Dermis blood vessel endothelial cell (primary cell): Measurements from ENCODE around the gene FAM114A1. TPM values are rescaled to one million over a fixed set of nuclear protein-coding genes. Genes with fewer than 3 reads are reported as not detected.
"Not testable (repeated sequence)": the region's sequence is repeated elsewhere in the genome, so short reads cannot be mapped to it uniquely, and the experiment has no call there.

Experiments
- DNase-seq: peaks from one replicate; pipeline ENCODE4 v3.0.0; 2010
- total RNA-seq: library from RNA; depleted of rRNA; stranded (reverse); fragments of >200 nt; gene quantifications from 2 replicates; pipeline ENCODE4 v1.2.3, GENCODE V29; 2014

The FAM114A1 gene
- total RNA-seq, 1 donor from 2014 or later, result 167 TPM

DNA sequence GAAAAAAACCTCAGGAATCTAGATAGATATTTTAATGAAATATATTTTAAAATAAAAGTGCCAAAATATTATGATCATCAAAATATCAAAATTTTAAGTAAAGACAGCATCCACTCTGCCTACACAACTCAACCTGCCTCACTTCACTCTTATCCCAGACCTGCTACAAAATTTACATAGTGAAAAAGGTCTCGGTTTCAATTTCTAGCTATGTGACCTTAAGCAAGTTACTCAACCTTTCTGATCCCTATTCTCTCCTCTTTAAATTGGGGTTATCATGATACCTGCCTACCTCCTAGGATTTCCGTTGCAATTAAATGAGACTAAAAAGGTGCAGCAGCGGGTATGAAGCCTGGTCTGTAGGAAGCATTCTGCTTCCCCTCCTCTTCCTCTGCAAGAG, 72.9 kb downstream of the FAM114A1 start:
- no peak for DNase-seq

DNA sequence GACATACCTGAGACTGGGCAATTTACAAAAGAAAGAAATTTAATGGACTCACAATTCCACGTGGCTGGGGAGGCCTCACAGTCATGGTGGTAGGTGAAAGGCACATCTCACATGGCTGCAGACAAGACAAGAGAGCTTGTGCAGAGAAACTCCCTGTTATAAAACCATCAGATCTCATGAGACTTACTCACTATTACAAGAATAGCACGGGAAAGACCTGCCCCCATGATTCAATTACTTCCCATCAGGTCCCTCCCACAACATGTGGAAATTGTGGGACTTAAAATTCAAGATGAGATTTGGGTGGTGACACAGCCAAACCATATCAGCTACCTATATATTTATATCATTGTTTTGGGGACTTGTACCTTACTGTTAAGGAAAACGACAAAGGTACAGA, 74.3 kb downstream of the FAM114A1 start:
- not testable (repeated sequence) for DNase-seq

DNA sequence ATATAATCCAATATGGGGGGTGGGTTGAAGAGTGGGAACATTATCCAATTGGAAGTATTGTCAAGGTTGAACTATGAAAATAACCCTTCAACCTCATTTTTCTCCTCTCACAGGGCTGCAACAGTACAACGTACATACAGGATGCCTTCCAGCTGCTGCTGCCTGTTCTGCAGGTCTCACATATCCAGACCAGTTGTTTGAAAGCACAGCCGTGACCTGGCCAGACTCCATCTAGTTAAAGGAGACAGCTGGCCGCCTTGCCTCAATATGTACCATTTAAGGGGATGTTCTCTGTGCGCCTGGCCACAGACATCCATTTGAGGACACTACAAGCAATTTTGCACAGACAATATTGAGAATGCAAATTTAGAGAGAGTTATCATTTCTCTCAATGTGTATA, 75.7 kb downstream of the FAM114A1 start:
- no peak for DNase-seq

DNA sequence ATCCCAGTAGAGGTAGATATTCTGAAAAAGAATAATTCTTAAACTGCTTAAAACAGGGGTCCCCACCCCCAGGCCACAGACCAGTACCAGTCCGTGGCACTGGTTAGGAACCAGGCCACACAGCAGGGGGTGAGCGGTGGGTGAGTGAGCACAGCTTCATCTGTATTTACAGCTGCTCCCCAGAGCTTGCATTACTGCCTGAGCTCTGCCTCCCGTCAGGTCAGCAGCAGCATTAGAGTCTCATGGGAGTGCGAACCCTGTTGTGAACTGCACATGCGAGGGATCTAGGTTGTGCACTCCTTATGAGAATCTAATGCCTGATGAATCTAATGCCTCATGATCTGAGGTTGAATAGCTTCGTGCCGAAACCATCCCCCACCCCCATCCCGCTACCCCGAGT, 76.8 kb downstream of the FAM114A1 start:
- no peak for DNase-seq

DNA sequence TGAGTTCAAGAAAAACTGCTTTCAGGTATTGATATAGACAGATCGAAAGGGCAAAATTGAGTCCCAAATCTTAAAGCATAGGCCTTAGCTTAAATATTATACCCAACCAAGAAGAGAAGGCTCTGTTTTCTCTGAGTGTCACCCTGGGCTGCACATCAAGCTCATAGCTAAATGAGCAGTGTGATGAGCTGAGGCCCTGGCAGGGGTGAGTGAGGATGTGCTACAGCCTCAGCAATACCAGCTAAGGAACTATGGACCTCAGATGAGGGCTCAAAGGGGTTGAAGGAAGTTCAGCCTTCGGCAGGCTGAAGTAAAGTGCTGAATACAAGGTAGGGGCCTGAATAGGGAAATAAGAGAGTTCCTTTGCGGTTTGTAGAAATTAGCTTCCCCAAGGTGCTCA, 79.3 kb downstream of the FAM114A1 start:
- DNase-seq, result no peak

DNA sequence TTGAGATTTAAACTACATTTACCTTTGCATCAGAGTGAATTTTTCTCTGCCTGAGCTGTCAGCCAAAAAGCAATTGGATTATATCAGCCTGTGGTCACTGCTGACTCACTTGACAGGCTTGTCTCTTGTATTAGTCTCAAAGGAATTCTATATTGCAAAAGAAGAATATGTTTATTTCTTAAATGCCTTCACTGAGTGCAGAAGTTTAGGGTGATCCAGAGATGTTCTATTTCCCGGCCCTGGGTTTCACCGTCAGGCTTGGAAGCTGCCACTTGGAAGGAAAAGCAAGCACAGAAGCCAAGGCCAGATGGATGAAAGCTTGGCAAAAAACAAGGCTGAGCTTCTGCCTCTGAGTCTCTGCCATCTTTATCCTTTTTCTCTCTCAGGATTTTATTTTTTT, 80.9 kb downstream of the FAM114A1 start:
- DNase-seq, result peak; percentile 17

DNA sequence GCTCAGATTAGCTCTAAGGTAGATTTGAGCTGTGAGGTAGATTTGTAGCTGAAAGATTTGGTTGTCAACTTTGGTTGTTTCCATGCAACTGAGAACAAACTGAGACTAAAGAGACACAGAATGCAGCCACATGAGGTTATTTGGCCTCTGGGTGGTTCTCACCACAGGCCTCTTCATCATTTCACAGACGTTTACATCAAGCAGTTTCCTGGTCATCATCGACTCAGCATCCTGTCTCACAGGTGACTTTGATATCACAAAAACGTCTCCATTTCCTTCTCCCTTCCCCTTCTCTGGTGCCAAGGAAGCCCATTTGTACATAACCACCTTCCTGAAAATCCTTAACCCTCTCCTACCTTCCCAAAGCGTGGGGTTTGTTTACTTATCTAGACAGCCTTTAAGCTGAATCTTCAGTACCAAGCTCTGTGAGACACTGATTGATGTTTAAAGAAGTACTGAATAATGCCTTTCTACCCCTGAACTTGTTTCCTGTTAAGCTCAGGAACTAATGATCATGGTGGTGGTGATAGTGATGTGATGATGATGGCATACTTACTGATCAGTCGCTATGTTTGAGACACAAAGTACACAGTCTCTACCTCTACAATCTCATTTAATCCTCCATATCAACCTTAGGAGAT, 81.9 kb downstream of the FAM114A1 start:
- DNase-seq, result peak; percentile 10

DNA sequence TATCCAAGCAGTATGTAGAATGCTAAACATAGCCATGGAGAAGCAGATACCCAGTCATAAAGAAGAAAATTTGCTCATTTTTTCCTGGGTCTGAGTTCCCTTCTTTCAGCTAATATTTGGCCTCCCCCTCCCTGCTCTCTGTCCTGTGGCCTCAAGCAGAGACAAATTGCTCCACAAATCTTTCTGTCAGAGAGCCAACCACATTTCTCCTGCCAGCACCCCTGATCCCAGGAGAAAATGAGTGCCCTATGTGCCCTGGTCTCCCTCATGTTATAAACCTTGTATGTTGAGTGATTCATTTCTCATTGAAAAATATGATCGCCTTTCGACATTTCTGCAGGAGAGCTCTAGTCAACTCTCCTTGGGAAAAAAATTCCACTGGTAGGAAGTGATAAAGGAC, 82.6 kb downstream of the FAM114A1 start:
- DNase-seq, result no peak

DNA sequence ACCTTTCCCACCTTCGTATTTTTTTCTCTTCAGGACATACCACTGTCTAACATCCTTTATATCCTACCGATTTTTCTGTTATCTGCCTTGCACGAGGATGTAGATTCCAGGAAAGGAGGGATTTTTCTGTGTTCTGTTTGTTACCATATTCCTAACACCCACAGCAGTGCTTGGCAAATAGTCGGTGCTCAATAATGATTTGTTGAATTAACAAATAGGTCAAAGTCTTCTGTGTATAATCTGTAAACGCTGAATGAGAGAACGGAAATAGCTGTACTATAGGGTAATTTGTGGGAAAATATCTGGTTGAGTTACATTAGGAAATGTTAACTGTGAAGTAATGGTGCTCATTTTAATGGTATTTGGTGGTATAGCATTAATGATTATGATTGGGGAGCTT, 83.1 kb downstream of the FAM114A1 start:
- DNase-seq, result no peak

DNA sequence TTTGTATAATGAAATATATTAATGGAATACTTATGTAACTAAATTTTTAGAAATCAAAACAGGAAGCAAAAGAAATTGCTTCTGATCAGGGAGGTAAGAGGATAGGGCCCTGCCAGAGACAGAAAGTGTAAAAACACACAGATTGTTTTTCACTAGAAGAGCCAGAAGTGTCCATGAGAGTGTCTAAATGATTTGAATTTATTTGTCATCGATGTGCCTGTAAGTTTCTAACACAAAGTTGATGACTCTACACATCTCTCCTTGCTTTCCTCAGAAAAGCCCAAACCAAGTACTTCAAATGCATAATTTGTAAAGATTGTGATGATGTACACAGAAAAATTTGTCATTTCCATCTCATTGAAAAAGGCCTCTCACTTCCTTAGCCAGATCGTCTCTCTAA, 84.0 kb downstream of the FAM114A1 start:
- DNase-seq, result no peak

DNA sequence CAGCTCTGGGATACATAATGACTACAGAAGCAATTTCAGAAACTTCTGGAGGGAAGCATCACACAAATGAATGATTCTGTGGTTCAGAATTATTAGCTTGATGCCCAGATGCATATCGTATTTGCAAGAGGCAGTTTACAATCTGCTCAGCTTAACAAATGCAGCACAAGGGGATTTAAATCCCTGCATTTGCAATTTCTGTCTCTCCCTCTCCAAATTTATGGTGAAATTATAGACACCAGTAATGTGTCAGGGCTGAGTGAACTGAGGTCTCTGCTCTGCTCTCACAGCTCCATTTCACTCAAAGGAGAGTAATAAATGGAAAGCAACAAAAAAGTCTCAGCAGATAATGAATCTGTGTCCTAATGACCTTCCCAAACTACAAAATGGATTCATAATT, 84.4 kb downstream of the FAM114A1 start:
- DNase-seq, result no peak

DNA sequence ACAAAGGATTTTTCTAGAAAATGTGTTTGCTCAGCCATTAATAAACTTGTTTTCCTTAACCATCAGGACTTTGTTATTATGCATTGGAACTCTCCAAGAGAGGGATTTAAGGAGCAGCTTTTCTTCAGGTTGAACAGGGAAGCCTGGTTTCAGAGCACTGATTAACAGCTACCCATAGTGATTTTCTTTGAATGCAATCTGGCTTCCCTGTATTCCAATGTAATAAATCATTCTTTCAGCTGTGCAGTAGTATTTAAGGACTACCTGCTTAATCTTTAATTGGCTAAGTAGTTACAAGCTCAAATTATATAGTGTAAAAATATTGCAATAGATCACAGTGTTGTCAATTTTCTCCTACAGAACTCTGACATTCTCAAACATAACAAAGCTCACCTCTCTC, 87.1 kb downstream of the FAM114A1 start:
- DNase-seq, result no peak

DNA sequence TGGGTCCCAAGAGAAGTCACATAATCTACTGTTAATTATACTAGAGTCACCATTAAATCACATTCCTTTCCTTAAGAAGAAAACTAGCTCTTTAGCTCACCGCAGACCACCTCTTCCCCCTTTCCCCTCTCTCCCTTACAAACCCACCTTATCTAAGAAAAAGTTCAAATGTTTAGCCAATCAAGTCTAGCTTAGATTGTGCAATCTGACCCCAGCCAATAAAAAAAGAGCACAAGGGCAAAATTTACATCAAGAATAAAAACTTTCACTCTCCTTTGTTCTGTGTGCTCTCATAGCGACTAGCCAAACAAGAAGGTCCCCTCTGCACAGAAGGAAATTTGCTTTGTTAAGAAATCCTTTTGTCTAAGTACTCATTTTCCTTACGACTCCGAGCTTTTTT, 88.4 kb downstream of the FAM114A1 start:
- DNase-seq, result no peak

DNA sequence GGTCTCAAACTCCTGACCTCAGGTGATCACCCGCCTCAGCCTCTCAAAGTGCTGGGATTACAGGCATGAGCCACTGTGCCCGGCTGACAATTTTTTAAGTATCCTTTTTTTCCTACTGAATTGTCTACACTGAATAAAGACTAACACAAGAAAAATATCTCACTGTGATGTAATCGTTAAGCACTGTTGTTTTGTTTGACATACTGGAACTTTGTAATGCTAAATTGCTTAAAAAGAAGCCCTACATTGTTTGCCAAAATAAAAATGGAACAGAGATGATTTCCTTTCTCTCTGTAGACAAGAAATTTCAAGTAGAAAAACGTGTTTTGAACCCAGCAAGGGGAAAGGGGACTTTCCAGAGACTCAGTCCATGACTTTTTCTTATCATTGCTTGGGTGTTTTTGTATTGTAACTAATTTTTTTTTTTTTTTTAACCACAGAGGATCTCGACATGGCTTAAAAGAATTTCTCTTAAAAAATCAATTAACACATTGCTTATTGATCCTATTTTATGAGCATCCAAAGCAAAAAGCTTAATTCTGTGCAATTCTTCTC, 89.7 kb downstream of the FAM114A1 start:
- no peak for DNase-seq

DNA sequence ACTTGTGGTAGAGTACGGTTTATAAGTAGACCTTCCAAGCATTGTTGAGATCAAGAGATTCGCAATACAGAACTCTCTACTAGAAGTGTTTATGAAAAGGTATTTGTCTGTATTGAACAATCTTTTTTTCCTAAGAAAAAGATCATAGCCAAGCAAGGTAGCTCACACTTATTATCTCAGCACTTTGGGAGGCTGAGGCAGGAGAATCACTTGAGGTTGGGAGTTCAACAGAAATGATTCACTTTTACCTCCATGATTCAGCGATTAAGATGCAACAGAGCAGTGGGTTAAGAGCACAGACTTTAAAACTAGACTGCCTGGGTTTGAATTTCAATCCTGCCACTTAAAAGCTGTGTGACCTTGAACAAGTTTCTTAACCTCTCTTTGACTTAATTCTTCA, 90.3 kb downstream of the FAM114A1 start:
- no peak for DNase-seq

DNA sequence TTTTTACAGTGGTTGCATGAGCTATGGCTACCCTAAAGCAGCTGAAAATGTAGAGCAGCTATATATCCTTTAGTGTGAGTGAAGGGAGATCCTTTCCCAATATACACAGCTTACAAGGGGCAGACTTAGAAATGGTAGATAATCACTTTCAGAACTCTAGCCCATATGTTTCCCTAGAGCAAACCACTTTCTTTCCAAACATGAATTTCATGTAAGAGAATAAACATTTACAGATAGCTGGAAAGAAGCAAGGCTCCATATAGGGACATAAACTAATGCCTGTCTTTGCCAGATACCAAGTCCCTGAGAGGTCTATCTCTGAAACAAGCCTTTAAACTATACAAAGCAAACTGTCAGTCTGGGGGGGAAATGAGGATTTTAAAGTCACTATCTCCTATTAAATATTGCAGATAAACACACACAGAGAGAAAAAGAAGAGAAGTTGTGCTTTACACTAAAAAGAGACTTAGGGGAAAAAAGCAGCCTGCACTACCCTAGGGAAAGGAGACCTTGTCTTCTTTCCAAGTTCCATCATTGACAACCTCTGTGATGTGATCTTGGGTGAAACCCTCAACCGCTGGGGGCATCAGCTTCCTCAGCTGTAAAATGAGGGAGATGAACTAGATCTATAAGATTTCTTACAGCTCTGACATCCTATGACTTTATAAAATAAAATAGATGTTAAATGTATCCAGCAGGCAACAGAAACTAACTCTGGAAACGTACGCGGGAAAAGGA, 91.0 kb downstream of the FAM114A1 start:
- no peak for DNase-seq

DNA sequence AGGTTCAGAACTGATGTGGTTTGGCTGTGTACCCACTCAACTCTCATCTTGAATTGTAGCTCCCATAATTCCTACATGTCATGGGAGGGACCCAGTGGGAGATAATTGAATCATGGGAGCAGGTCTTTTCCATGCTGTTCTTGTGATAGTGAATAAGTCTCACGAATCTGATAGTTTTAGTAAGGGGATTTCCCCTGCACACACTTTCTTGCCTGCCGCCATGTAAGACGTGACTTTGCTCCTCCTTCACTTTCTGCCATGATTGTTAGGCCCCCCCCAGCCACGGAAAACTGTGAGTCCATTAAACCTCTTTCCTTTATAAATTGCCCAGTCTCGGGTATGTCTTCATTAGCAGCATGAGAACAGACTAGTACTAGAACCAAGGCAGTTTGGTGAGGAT, 91.6 kb downstream of the FAM114A1 start:
- DNase-seq, result not testable (repeated sequence)

DNA sequence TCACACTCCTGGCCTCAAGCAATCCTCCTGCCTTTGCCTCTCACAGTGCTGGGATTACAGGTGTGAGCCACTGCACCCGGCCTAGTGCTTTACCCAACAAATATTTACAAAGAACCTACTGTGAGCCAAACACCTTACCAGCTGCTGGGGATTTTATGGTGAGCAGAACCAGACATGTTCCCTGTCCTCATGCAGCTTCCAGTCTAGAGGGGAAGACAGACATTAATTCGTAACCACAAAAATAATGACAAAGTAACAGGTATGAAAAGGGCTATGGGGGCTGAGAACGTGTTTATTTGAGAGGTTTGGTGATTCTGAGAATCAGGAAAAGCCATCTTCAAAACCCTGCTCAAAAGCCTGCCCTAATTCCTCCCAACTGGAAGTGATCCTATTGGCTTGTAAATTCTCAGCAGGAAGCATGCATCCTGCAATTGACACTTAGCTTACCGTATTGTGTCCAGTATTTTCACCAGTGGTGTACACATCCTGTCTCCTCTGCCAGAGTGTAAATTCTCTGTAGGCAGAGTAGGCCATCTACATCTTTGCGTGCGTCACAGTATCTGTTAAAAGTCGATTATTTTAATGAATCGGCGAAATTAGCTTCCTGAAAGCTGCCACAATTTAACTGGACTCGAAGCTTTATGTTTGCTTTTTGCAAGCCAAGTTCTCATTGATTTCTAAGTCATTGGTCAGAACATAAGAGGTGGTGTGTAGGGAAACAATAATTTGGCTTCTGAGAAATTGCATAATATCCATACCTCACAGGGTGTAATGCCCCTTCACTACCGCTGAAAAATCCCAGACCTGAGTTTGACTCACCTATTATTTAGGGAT, 97.6 kb downstream of the FAM114A1 start:
- DNase-seq, result peak; percentile 14

DNA sequence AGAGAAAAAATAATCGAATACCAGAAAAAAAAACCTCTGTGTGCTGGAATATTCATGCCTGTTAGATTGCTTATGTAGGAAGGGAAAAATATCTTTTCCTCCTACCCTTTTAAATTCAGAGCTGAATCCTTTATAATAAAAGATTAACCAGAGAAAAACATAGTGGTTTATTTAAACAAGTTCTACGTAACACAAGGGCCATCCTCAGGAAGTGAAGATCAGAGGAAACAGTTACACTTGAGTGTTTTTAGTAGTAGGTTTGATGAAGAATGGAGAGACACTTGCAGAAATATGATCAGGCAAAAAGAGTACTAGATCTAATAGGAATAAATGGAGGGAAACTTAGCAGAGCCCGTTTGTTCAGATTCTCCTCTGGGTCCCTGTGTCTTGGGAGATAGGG, 98.3 kb downstream of the FAM114A1 start:
- no peak for DNase-seq

DNA sequence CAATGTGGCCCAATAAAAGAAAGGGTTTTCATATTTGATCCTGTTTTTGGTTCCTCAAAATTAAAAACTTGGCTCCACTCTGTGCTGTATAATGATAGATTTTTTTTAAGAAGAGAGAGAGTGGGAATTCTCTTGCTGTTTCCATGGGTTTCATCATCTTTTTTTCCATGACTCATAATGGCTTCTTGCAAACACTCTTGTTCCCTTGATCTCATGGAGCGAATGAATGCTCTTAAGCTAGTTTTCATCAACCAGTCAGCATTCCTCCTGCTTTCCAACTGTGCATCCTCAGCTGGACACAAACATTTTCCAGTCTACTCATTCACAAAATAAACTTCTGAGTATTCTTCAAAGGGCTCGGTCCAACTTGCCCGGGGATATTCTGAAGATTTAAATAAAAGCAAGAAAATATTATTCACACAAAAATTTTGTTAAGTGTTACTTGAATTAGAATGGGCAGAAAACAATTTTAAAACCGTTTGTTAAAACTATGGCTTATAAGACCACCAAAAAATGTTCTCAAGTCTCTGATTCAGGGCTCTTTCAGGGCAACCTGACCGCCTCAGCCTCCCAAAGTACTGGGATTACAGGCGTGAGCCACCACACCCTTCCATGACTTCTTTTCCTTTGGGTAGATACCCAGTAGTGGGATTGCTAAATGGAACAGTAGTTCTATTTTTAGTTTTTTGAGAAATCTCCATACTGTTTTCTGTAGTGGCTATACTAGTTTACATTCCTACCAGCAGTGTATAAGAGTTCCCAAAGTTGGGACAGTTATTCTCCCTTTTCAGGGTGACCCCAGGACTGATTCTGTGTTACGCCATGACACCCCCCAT, 99.9 kb downstream of the FAM114A1 start:
- DNase-seq, result peak; percentile 34

DNA sequence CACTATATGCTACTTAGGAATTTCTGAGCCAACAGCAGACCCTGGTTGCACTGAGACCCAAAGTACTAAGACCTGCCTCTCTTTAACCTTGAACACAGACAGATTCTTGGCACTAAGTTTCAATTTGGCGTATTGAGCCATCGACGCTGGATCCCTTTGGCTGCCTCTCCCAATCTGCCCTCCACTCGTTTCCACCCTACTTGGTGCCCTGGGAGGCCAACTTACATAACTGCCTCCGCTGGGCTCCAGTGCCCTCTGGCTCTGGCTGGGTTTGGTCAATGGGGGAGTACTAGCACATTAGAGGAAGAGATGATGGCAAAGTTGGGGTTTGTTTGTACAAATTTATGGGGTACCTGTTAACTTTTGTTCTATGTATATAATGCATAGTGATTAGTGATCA, 101.1 kb downstream of the FAM114A1 start:
- no peak for DNase-seq

DNA sequence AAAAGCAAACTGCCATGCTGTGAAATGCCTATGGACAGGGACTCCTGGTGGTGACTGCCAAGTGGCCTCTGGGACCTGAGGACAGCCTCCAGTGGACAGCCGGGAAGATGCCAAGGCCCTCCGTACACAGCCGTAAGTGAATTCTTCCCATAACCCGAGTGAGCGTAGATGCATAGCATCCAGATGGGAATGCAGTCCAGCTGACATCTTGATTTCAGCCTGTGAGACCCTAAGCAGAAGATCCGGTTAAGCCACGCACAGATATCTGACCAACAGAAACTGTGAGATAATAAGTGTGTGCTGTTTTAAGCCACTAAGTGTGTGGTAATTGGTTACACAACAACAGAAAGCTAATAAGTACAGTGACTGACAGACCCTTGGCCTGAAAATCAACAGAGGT, 108.7 kb downstream of the FAM114A1 start:
- DNase-seq, result no peak

DNA sequence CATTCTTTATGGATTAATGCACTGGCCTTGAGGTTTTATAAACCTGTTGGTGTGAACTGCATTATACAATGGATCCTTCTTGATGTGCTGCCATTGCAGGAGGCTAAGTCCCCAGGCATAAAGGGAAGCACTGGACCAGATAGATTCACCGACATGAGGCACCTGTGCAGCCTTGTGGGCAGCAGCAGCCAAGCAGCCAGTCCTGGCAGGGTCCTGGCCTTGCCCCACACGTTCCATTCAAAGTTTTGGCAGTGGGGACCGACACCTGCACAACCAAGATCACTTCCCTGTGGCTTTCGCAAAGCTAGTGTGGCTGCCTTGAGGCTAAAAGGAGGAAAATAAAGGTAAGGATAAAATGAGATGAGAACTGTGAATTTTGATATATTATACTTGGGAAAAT, 111.5 kb downstream of the FAM114A1 start:
- no peak for DNase-seq
